OCI-LY1 (cell line): ENCODE measurements around the gene FAH.

Experiments used
- EZH2 ChIP-seq: fragments of 200-600 bp; sonication (generic), shearing (Covaris generic); IDR thresholded peaks from 2 replicates; pipeline ENCODE4 v1.8.0; 2017; ENCODE audit warnings: borderline replicate concordance, mixed run types, mild to moderate bottlenecking, antibody characterized with exemption, low read length, moderate library complexity, mixed read lengths
- TF ChIP-seq, protein P1 (sequence below): fragments of 200-600 bp; sonication (generic), shearing (Covaris generic); IDR thresholded peaks from 2 replicates; pipeline ENCODE4 v1.5.1; 2017; ENCODE audit warnings: mild to moderate bottlenecking, antibody characterized with exemption, low read length, moderate library complexity, mixed read lengths

DNA sequence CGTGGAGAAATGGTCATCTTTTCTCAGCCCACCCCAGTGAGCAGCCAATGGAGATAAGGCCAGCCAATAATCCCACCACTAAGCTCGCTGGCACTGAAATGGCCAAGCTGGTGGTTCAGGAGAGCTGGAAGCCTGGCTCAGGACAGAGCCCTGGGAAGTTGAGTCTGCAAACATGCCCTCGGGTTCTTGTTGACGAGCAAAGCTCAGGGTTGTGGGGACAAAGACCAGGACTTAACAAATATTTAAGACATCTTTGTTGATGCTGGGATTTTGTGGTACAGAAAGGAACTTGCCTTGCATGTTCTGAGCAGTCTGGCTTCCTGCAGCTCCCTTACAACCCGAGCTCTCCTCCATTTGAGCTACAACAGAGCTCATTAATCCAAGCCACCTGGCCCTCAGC, 4.4 kb downstream of the FAH start:
- TF ChIP-seq, protein P1, sequence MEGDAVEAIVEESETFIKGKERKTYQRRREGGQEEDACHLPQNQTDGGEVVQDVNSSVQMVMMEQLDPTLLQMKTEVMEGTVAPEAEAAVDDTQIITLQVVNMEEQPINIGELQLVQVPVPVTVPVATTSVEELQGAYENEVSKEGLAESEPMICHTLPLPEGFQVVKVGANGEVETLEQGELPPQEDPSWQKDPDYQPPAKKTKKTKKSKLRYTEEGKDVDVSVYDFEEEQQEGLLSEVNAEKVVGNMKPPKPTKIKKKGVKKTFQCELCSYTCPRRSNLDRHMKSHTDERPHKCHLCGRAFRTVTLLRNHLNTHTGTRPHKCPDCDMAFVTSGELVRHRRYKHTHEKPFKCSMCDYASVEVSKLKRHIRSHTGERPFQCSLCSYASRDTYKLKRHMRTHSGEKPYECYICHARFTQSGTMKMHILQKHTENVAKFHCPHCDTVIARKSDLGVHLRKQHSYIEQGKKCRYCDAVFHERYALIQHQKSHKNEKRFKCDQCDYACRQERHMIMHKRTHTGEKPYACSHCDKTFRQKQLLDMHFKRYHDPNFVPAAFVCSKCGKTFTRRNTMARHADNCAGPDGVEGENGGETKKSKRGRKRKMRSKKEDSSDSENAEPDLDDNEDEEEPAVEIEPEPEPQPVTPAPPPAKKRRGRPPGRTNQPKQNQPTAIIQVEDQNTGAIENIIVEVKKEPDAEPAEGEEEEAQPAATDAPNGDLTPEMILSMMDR, result no peak
- TF ChIP-seq EZH2, result no peak
